ENCODE measurements around the gene WNK1. TPM values are rescaled to one million over a fixed set of nuclear protein-coding genes. Genes with fewer than 3 reads are reported as not detected.
"Not testable (repeated sequence)": the region's sequence is repeated elsewhere in the genome, so short reads cannot be mapped to it uniquely, and the experiment has no call there.

WNK1 gene
- total and polyA plus RNA-seq, 2 donors from 2014 or later, result 40.2 to 173 TPM

GRCh38 chr12:774051-774614 lies 21.8 kb downstream of the WNK1 start:
- H3K36me3 ChIP-seq (ENCODE audit: control insufficient read depth in 2 of 3, insufficient read depth in 3 of 3, low read length in 3 of 3), result no peaks in the 10 kb centered on the region
- no peak overlapping the region for H3K4me3 ChIP-seq (ENCODE audit: low read length in 3 of 3)
- H3K9ac ChIP-seq (ENCODE audit: low read length in 3 of 3), result no peak overlapping the region
- no peaks in the 10 kb centered on the region for H3K27me3 ChIP-seq (ENCODE audit: control insufficient read depth, insufficient read depth, low read length)
- intact Hi-C loops (cut with DNase I), result no loop called here
- no peaks in the 10 kb centered on the region for H3K9me3 ChIP-seq (ENCODE audit: control insufficient read depth in 2 of 3, insufficient read depth in 1 of 3, low read length in 3 of 3)
- no peaks in the 10 kb centered on the region for H3K4me1 ChIP-seq (ENCODE audit: control insufficient read depth in 2 of 3, insufficient read depth in 2 of 3, low read depth in 1 of 3, low read length in 3 of 3)
- no peak for TF ChIP-seq CTCF (IDR thresholded peaks at IDR 0.05; ENCODE audit: borderline replicate concordance, extremely low read depth, insufficient read depth)
- peak in 1 of 5 donors; percentile 18 for DNase-seq
- no peak overlapping the region for H3K27ac ChIP-seq (ENCODE audit: low read depth in 2 of 2, low read length in 2 of 2)
- no peak for FAIRE-seq

- intact Hi-C loops (cut with DNase I); H3K27ac ChIP-seq (ENCODE audit: low read depth in 2 of 2, low read length in 2 of 2): not testable (repeated sequence)
Observed at GRCh38 chr12:775973-776771, 23.8 kb downstream of the WNK1 start.

GRCh38 chr12:776772-777373 lies 24.5 kb downstream of the WNK1 start:
- H3K27me3 ChIP-seq (ENCODE audit: control insufficient read depth, insufficient read depth, low read length); H3K9me3 ChIP-seq (ENCODE audit: control insufficient read depth in 2 of 3, insufficient read depth in 1 of 3, low read length in 3 of 3); H3K9ac ChIP-seq (ENCODE audit: low read length in 3 of 3); H3K27ac ChIP-seq (ENCODE audit: low read depth in 2 of 2, low read length in 2 of 2); intact Hi-C loops (cut with DNase I); FAIRE-seq; H3K36me3 ChIP-seq (ENCODE audit: control insufficient read depth in 2 of 3, insufficient read depth in 3 of 3, low read length in 3 of 3); H3K4me1 ChIP-seq (ENCODE audit: control insufficient read depth in 2 of 3, insufficient read depth in 2 of 3, low read depth in 1 of 3, low read length in 3 of 3); DNase-seq; H3K4me3 ChIP-seq (ENCODE audit: low read length in 3 of 3): not testable (repeated sequence)

More at GRCh38 chr12:775973-776771, 23.8 kb downstream of the WNK1 start:
- H3K9ac ChIP-seq (ENCODE audit: low read length in 3 of 3); H3K27me3 ChIP-seq (ENCODE audit: control insufficient read depth, insufficient read depth, low read length); H3K4me1 ChIP-seq (ENCODE audit: control insufficient read depth in 2 of 3, insufficient read depth in 2 of 3, low read depth in 1 of 3, low read length in 3 of 3); H3K36me3 ChIP-seq (ENCODE audit: control insufficient read depth in 2 of 3, insufficient read depth in 3 of 3, low read length in 3 of 3); H3K4me3 ChIP-seq (ENCODE audit: low read length in 3 of 3); DNase-seq; H3K9me3 ChIP-seq (ENCODE audit: control insufficient read depth in 2 of 3, insufficient read depth in 1 of 3, low read length in 3 of 3); FAIRE-seq: not testable (repeated sequence)

- Histone ChIP-seq H3K4me1 (ENCODE audit: control insufficient read depth in 2 of 3, insufficient read depth in 2 of 3, low read depth in 1 of 3, low read length in 3 of 3) (peaks cover 0 to 9% (median 7%) of the 10 kb centered on the region in 3 donors), H3K4me3 (ENCODE audit: low read length in 3 of 3) (no peak overlapping the region), H3K27ac (ENCODE audit: low read depth in 2 of 2, low read length in 2 of 2) (no peak overlapping the region), H3K27me3 (ENCODE audit: control insufficient read depth, insufficient read depth, low read length) (no peaks in the 10 kb centered on the region), H3K9ac (ENCODE audit: low read length in 3 of 3) (no peak overlapping the region), H3K36me3 (ENCODE audit: control insufficient read depth in 2 of 3, insufficient read depth in 3 of 3, low read length in 3 of 3) (no peaks in the 10 kb centered on the region), H3K9me3 (ENCODE audit: control insufficient read depth in 2 of 3, insufficient read depth in 1 of 3, low read length in 3 of 3) (no peaks in the 10 kb centered on the region)
- DNase-seq, result no peak
- intact Hi-C loops (cut with DNase I), result no loop called here
- no peak for FAIRE-seq
- TF ChIP-seq CTCF (IDR thresholded peaks at IDR 0.05; ENCODE audit: borderline replicate concordance, extremely low read depth, insufficient read depth), result no peak
Observed at GRCh38 chr12:777550-778047, 25.2 kb downstream of the WNK1 start.
